ENCODE results near the gene GALNT11. TPM values are rescaled to one million over a fixed set of nuclear protein-coding genes. Genes with fewer than 3 reads are reported as not detected.

The GALNT11 gene
- total and polyA plus RNA-seq, 4 donors, result 22.7 to 64.2 (median 35.4) TPM

DNA sequence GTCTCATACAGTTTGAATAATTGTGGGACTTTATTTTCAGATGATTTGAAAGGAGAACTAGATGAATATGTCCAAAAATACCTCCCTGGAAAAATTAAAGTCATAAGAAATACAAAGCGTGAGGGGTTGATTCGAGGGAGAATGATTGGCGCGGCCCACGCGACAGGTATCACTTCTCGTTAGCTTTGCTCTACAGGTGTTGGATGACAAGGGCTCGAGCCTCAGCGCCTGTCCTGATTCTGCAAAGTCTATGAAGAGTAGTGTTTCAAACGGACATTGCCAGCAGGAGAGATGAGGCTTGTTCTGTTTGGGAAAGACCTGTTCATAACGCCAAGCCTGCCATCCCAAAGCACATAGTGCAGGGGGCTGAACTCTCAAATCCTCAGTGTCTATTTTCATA, 79.7 kb downstream of the GALNT11 start:
- Histone ChIP-seq H3K4me1 (ENCODE audit: control insufficient read depth in 5 of 5, insufficient read depth in 5 of 5, low read length in 5 of 5) (peaks cover 0 to 4% (median 0%) of the 10 kb centered on the region in 5 donors), H3K4me3 (no peak overlapping the region), H3K27ac (ENCODE audit: low read depth in 1 of 2, low read length in 1 of 2) (no peak overlapping the region), H3K27me3 (ENCODE audit: control insufficient read depth in 3 of 3, insufficient read depth in 3 of 3, low read length in 2 of 3) (no peaks in the 10 kb centered on the region), H3K9me3 (ENCODE audit: control insufficient read depth in 4 of 4, insufficient read depth in 3 of 4, low read length in 3 of 4) (peaks cover 0 to 2% (median 0%) of the 10 kb centered on the region in 4 donors), H3K36me3 (ENCODE audit: control insufficient read depth in 4 of 4, insufficient read depth in 4 of 4, low read length in 4 of 4) (peaks cover 4 to 17% (median 16%) of the 10 kb centered on the region in 4 donors), H3K9ac (ENCODE audit: insufficient read depth in 1 of 2, low read length in 2 of 2) (no peak overlapping the region)
- TF ChIP-seq, protein P1, sequence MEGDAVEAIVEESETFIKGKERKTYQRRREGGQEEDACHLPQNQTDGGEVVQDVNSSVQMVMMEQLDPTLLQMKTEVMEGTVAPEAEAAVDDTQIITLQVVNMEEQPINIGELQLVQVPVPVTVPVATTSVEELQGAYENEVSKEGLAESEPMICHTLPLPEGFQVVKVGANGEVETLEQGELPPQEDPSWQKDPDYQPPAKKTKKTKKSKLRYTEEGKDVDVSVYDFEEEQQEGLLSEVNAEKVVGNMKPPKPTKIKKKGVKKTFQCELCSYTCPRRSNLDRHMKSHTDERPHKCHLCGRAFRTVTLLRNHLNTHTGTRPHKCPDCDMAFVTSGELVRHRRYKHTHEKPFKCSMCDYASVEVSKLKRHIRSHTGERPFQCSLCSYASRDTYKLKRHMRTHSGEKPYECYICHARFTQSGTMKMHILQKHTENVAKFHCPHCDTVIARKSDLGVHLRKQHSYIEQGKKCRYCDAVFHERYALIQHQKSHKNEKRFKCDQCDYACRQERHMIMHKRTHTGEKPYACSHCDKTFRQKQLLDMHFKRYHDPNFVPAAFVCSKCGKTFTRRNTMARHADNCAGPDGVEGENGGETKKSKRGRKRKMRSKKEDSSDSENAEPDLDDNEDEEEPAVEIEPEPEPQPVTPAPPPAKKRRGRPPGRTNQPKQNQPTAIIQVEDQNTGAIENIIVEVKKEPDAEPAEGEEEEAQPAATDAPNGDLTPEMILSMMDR (IDR thresholded peaks at IDR 0.05; ENCODE audit: control extremely low read depth, extremely low read depth), result no peak
- WGBS, 2 donors, result 95 to 97% methylated on average over 11 of the region's 11 CpGs
- DNase-seq (no peak), ATAC-seq (ENCODE audit: insufficient read depth, low FRiP score) (no peak)

DNA sequence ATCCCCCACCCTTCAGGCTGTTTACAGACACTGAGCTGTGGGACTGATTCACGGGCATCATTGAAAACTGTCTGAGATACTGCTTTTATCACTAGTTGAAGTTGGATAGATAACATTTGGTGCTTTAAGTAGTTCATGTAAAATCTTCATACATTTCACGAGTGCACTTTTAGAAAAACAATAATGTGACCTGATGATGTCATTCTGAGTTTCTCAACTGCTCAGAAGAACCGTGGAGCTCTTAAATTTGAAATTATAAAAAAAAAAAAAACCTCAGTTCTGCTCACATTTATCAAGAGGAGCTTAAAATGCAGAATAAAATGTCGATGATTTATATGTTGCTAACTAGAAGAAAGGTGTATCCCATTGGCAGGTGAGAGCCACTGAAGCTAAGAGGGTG, 81.5 kb downstream of the GALNT11 start:
- DNase-seq (no peak), ATAC-seq (ENCODE audit: insufficient read depth, low FRiP score) (no peak)
- Histone ChIP-seq H3K9me3 (ENCODE audit: control insufficient read depth in 4 of 4, insufficient read depth in 3 of 4, low read length in 3 of 4) (peaks cover 0 to 2% (median 0%) of the 10 kb centered on the region in 4 donors), H3K27me3 (ENCODE audit: control insufficient read depth in 3 of 3, insufficient read depth in 3 of 3, low read length in 2 of 3) (no peaks in the 10 kb centered on the region), H3K4me1 (ENCODE audit: control insufficient read depth in 5 of 5, insufficient read depth in 5 of 5, low read length in 5 of 5) (no peaks in the 10 kb centered on the region), H3K36me3 (ENCODE audit: control insufficient read depth in 4 of 4, insufficient read depth in 4 of 4, low read length in 4 of 4) (peaks cover 4 to 28% (median 15%) of the 10 kb centered on the region in 4 donors), H3K9ac (ENCODE audit: insufficient read depth in 1 of 2, low read length in 2 of 2) (no peak overlapping the region), H3K4me3 (no peak overlapping the region), H3K27ac (ENCODE audit: low read depth in 1 of 2, low read length in 1 of 2) (no peak overlapping the region)
- WGBS, 2 donors, result 73 to 83% methylated on average over 4 of the region's 4 CpGs
- TF ChIP-seq, protein P1 (IDR thresholded peaks at IDR 0.05; ENCODE audit: control extremely low read depth, extremely low read depth), result no peak

DNA sequence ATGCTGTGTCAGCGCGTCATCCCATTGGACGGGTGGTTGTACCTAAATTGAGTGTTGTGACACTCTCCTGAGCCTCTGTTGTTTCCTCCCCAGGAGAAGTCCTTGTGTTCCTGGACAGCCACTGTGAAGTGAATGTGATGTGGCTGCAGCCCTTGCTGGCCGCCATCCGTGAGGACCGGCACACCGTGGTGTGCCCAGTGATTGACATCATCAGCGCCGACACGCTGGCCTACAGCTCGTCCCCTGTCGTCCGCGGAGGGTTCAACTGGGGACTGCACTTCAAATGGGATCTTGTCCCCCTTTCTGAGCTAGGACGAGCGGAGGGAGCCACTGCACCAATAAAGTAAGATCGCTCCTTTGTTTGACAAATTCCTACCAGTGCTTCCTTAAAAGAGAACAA, 82.5 kb downstream of the GALNT11 start:
- H3K9ac ChIP-seq (ENCODE audit: insufficient read depth in 1 of 2, low read length in 2 of 2), result no peak overlapping the region
- no peaks in the 10 kb centered on the region for H3K27me3 ChIP-seq (ENCODE audit: control insufficient read depth in 3 of 3, insufficient read depth in 3 of 3, low read length in 2 of 3)
- ATAC-seq (ENCODE audit: insufficient read depth, low FRiP score) (no peak), DNase-seq (no peak)
- H3K4me1 ChIP-seq (ENCODE audit: control insufficient read depth in 5 of 5, insufficient read depth in 5 of 5, low read length in 5 of 5), result no peaks in the 10 kb centered on the region
- no peak overlapping the region for H3K27ac ChIP-seq (ENCODE audit: low read depth in 1 of 2, low read length in 1 of 2)
- TF ChIP-seq, protein P1 (IDR thresholded peaks at IDR 0.05; ENCODE audit: control extremely low read depth, extremely low read depth), result no peak
- no peak overlapping the region for H3K4me3 ChIP-seq
- peaks cover 0 to 2% (median 0%) of the 10 kb centered on the region in 4 donors for H3K9me3 ChIP-seq (ENCODE audit: control insufficient read depth in 4 of 4, insufficient read depth in 3 of 4, low read length in 3 of 4)
- 95 to 97% methylated on average over 17 of the region's 17 CpGs for WGBS, 2 donors
- peaks cover 4 to 27% (median 15%) of the 10 kb centered on the region in 4 donors for H3K36me3 ChIP-seq (ENCODE audit: control insufficient read depth in 4 of 4, insufficient read depth in 4 of 4, low read length in 4 of 4)

DNA sequence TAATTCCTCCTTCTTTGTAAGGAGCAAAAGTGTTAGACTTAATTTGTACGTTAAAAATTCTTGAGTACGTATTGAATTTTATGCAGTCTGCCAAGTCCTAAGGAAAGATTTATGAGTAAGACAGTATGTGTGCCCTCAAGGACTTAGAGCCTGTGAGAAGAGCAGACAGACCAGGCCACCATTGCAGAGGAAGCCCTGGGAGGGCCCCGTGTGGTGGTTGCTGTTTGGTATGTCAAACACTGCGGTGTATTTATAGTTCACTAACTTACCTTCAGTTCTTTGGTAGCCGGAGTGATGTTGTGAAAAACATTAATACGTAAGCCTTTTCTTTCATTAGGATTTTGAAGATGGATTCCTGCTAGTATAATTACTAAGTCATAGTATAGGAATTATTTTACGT, 82.9 kb downstream of the GALNT11 start:
- ATAC-seq (ENCODE audit: insufficient read depth, low FRiP score), result no peak

More for the DNA sequence above, 82.9 kb downstream of the GALNT11 start:
- DNase-seq, result no peak
- H3K27me3 ChIP-seq (ENCODE audit: control insufficient read depth in 3 of 3, insufficient read depth in 3 of 3, low read length in 2 of 3), result no peaks in the 10 kb centered on the region
- H3K4me3 ChIP-seq, result no peak overlapping the region
- no peaks in the 10 kb centered on the region for H3K4me1 ChIP-seq (ENCODE audit: control insufficient read depth in 5 of 5, insufficient read depth in 5 of 5, low read length in 5 of 5)
- WGBS, 2 donors, result 89 to 91% methylated on average over 7 of the region's 7 CpGs
- peaks cover 7 to 24% (median 12%) of the 10 kb centered on the region in 4 donors for H3K36me3 ChIP-seq (ENCODE audit: control insufficient read depth in 4 of 4, insufficient read depth in 4 of 4, low read length in 4 of 4)
- H3K9me3 ChIP-seq (ENCODE audit: control insufficient read depth in 4 of 4, insufficient read depth in 3 of 4, low read length in 3 of 4), result no peaks in the 10 kb centered on the region
- TF ChIP-seq, protein P1 (IDR thresholded peaks at IDR 0.05; ENCODE audit: control extremely low read depth, extremely low read depth), result no peak
- H3K27ac ChIP-seq (ENCODE audit: low read depth in 1 of 2, low read length in 1 of 2), result no peak overlapping the region
- no peak overlapping the region for H3K9ac ChIP-seq (ENCODE audit: insufficient read depth in 1 of 2, low read length in 2 of 2)

All from lung (tissue), 12 donors.